Fibroblast of skin of abdomen (primary cell): ENCODE results near the gene PSD4.

Source experiments
- DNase-seq: peaks from one replicate; pipeline ENCODE4 v3.0.0-alpha.2; 2013

PSD4 gene

GRCh38 chr2:113142290-113142689 lies 31.5 kb upstream of the PSD4 start:
- DNase-seq = no peak

GRCh38 chr2:113144259-113144658 lies 29.5 kb upstream of the PSD4 start:
- no peak for DNase-seq

GRCh38 chr2:113148606-113149552 lies 24.9 kb upstream of the PSD4 start:
- DNase-seq = no peak

- no peak for DNase-seq
These were observed 24.1 kb upstream of the PSD4 start for GRCh38 chr2:113149553-113150257.

- no peak for DNase-seq
These were observed 23.5 kb upstream of the PSD4 start for GRCh38 chr2:113150258-113150601.

GRCh38 chr2:113155331-113155730 lies 18.4 kb upstream of the PSD4 start:
- DNase-seq = no peak

GRCh38 chr2:113156278-113157117 lies 17.3 kb upstream of the PSD4 start:
- no peak for DNase-seq

GRCh38 chr2:113157118-113157896 lies 16.5 kb upstream of the PSD4 start:
- DNase-seq = peak; percentile 33

- peak; percentile 73 for DNase-seq
These were observed 15.6 kb upstream of the PSD4 start for GRCh38 chr2:113157897-113158753.

- DNase-seq = peak; percentile 18
These were observed 14.8 kb upstream of the PSD4 start for GRCh38 chr2:113158884-113159553.

GRCh38 chr2:113160248-113160647 lies 13.5 kb upstream of the PSD4 start:
- no peak for DNase-seq

GRCh38 chr2:113160962-113161361 lies 12.8 kb upstream of the PSD4 start:
- DNase-seq = no peak

GRCh38 chr2:113162173-113162572 lies 11.6 kb upstream of the PSD4 start:
- DNase-seq = no peak

GRCh38 chr2:113162869-113163268 lies 10.9 kb upstream of the PSD4 start:
- no peak for DNase-seq

- DNase-seq = no peak
These were observed 9.4 kb upstream of the PSD4 start for GRCh38 chr2:113164215-113164929.

GRCh38 chr2:113164930-113165585 lies 8.7 kb upstream of the PSD4 start:
- DNase-seq = no peak

GRCh38 chr2:113166187-113166645 lies 7.6 kb upstream of the PSD4 start:
- DNase-seq = no peak

- no peak for DNase-seq
These were observed 6.4 kb upstream of the PSD4 start for GRCh38 chr2:113167115-113167932.
